PC-3 (cell line): Measurements from ENCODE around the gene CCDC194.

ENCODE experiments used
- EZH2 ChIP-seq: fragments of 300-600 bp; sonication (generic); IDR thresholded peaks from one replicate; pipeline ENCODE4 v1.6.1; 2017; ENCODE audit warnings: antibody characterized with exemption, mild to moderate bottlenecking, low read length; ENCODE audit not compliant: unreplicated experiment
- EZH2phosphoT487 ChIP-seq: fragments of 300-600 bp; sonication (generic); IDR thresholded peaks from 2 replicates; pipeline ENCODE4 v1.6.1; 2018; ENCODE audit warnings: mild to moderate bottlenecking, antibody characterized with exemption, low read length, borderline replicate concordance
- TF ChIP-seq, protein P1 (sequence below): fragments of 300-600 bp; sonication (generic); conservative IDR thresholded peaks from 2 replicates; pipeline ENCODE4 v1.5.1; 2017; ENCODE audit warnings: antibody characterized with exemption, low read depth, mild to moderate bottlenecking, low read length

GRCh38 chr19:17418710-17419109 is 24.7 kb upstream of the CCDC194 start:
- TF ChIP-seq, protein P1, sequence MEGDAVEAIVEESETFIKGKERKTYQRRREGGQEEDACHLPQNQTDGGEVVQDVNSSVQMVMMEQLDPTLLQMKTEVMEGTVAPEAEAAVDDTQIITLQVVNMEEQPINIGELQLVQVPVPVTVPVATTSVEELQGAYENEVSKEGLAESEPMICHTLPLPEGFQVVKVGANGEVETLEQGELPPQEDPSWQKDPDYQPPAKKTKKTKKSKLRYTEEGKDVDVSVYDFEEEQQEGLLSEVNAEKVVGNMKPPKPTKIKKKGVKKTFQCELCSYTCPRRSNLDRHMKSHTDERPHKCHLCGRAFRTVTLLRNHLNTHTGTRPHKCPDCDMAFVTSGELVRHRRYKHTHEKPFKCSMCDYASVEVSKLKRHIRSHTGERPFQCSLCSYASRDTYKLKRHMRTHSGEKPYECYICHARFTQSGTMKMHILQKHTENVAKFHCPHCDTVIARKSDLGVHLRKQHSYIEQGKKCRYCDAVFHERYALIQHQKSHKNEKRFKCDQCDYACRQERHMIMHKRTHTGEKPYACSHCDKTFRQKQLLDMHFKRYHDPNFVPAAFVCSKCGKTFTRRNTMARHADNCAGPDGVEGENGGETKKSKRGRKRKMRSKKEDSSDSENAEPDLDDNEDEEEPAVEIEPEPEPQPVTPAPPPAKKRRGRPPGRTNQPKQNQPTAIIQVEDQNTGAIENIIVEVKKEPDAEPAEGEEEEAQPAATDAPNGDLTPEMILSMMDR, result no peak
- TF ChIP-seq EZH2phosphoT487 (no peak), EZH2 (no peak)
